Neural cell (in vitro differentiated cells): ENCODE data around the gene EXD2. TPM values are rescaled to one million over a fixed set of nuclear protein-coding genes. Genes with fewer than 3 reads are reported as not detected.

Experiments
- H2AFZ ChIP-seq: fragments of 200-600, 300-800 bp; sonication (generic), shearing (Covaris generic); 2 replicates; pipeline ENCODE4 v1.6.0; 2014; ENCODE audit warnings: low read depth, mild to moderate bottlenecking, antibody characterized with exemption, low read length, moderate library complexity
- H3F3A ChIP-seq: fragments of 200-600 bp; shearing (Covaris generic); 2 replicates; pipeline ENCODE4 v1.6.1; 2016; ENCODE audit warnings: mild to moderate bottlenecking, moderate library complexity, mixed read lengths, antibody characterized with exemption, low read length; ENCODE audit not compliant: insufficient read depth, poor library complexity, severe bottlenecking
- H3K27ac ChIP-seq: fragments of 200-600, 300-800 bp; sonication (generic), shearing (Covaris generic); 2 replicates; pipeline ENCODE4 v1.5.1; 2014; ENCODE audit warnings: mild to moderate bottlenecking, low read length, moderate library complexity
- H3K27me3 ChIP-seq: fragments of 300-800, 200-600 bp; sonication (generic), shearing (Covaris generic); 2 replicates; pipeline ENCODE4 v1.6.0; 2014; ENCODE audit warnings: mild to moderate bottlenecking, low read depth, low read length, moderate library complexity; ENCODE audit not compliant: insufficient read depth
- H3K36me3 ChIP-seq: fragments of 300-800, 200-600 bp; sonication (generic), shearing (Covaris generic); 2 replicates; pipeline ENCODE4 v1.5.1; 2014; ENCODE audit warnings: mild to moderate bottlenecking, antibody characterized with exemption, low read length, moderate library complexity; ENCODE audit not compliant: insufficient read depth
- H3K4me2 ChIP-seq: fragments of 300-800, 200-600 bp; sonication (generic), shearing (Covaris generic); 2 replicates; pipeline ENCODE4 v1.6.0; 2014; ENCODE audit warnings: mild to moderate bottlenecking, low read length
- H3K4me3 ChIP-seq: fragments of 300-800, 200-600 bp; sonication (generic), shearing (Covaris generic); 2 replicates; pipeline ENCODE4 v1.5.1; 2014; ENCODE audit warnings: mild to moderate bottlenecking, low read length, moderate library complexity
- H3K79me2 ChIP-seq: fragments of 200-600 bp; shearing (Covaris generic); replicated peaks from 2 replicates; pipeline ENCODE4 v1.6.0; 2014; ENCODE audit warnings: mild to moderate bottlenecking, low read length, moderate library complexity; ENCODE audit not compliant: insufficient read depth
- H3K9ac ChIP-seq: fragments of 300-800, 200-600 bp; sonication (generic), shearing (Covaris generic); 2 replicates; pipeline ENCODE4 v1.6.1; 2016; ENCODE audit warnings: mild to moderate bottlenecking, low read length, mixed read lengths
- H3K9me2 ChIP-seq: fragments of 200-600 bp; shearing (Covaris generic); 2 replicates; pipeline ENCODE4 v1.6.1; 2016; ENCODE audit warnings: mild to moderate bottlenecking, low read length, mixed read lengths; ENCODE audit not compliant: insufficient read depth
- H3K9me3 ChIP-seq: fragments of 200-600, 300-800 bp; sonication (generic), shearing (Covaris generic); 2 replicates; pipeline ENCODE4 v1.6.1; 2016; ENCODE audit warnings: mild to moderate bottlenecking, mixed run types, low read length, moderate library complexity, mixed read lengths
- H4K20me1 ChIP-seq: fragments of 200-600 bp; shearing (Covaris generic); 2 replicates; pipeline ENCODE4 v1.6.1; 2016; ENCODE audit warnings: mild to moderate bottlenecking, mixed run types; ENCODE audit not compliant: insufficient read depth
- CTCF ChIP-seq: fragments of 450-650 bp; IDR thresholded peaks from 2 replicates; pipeline ENCODE4 v1.5.1; 2014; ENCODE audit warnings: antibody characterized with exemption, mild to moderate bottlenecking, moderate library complexity; ENCODE audit not compliant: poor library complexity, severe bottlenecking
- EP300 ChIP-seq: fragments of 450-650 bp; conservative IDR thresholded peaks from 2 replicates; pipeline ENCODE4 v1.6.1; 2014; ENCODE audit warnings: antibody characterized with exemption, mild to moderate bottlenecking, moderate library complexity; ENCODE audit not compliant: poor library complexity, severe bottlenecking
- EZH2 ChIP-seq: fragments of 200-600, 300-800 bp; shearing (Covaris generic), sonication (generic); IDR thresholded peaks from 2 replicates; pipeline ENCODE4 v1.6.1; 2014; ENCODE audit warnings: antibody characterized with exemption, low read length, borderline replicate concordance, mild to moderate bottlenecking; ENCODE audit not compliant: insufficient read depth, poor library complexity, severe bottlenecking
- MXI1 ChIP-seq: fragments of 450-650 bp; conservative IDR thresholded peaks from 2 replicates; pipeline ENCODE4 v1.6.1; 2014; ENCODE audit warnings: antibody characterized with exemption, mild to moderate bottlenecking; ENCODE audit not compliant: poor library complexity, severe bottlenecking
- POLR2AphosphoS5 ChIP-seq: IDR thresholded peaks from 2 replicates; pipeline ENCODE4 v1.6.1; 2012
- RAD21 ChIP-seq: fragments of 450-650 bp; conservative IDR thresholded peaks from 2 replicates; pipeline ENCODE4 v1.6.1; 2014; ENCODE audit warnings: antibody characterized with exemption, mild to moderate bottlenecking, moderate library complexity
- SMC3 ChIP-seq: fragments of 450-650 bp; conservative IDR thresholded peaks from 2 replicates; pipeline ENCODE4 v1.6.1; 2014; ENCODE audit warnings: antibody characterized with exemption, mild to moderate bottlenecking, moderate library complexity; ENCODE audit not compliant: poor library complexity
- TAF1 ChIP-seq: IDR thresholded peaks from 2 replicates; pipeline ENCODE4 v1.6.1; 2012; ENCODE audit warnings: low read depth
- polyA plus RNA-seq: library from polyadenylated mRNA; depleted of rRNA; stranded (reverse); fragments of >200 nt; gene quantifications from 2 replicates; pipeline ENCODE4 v1.2.3, GENCODE V29; 2014
- TF ChIP-seq, protein P1 (sequence below): IDR thresholded peaks from 2 replicates; pipeline ENCODE4 v1.6.1; 2012; ENCODE audit warnings: borderline replicate concordance

The EXD2 gene
- polyA plus RNA-seq, 1 donor from 2014 or later: 43.3 TPM

DNA sequence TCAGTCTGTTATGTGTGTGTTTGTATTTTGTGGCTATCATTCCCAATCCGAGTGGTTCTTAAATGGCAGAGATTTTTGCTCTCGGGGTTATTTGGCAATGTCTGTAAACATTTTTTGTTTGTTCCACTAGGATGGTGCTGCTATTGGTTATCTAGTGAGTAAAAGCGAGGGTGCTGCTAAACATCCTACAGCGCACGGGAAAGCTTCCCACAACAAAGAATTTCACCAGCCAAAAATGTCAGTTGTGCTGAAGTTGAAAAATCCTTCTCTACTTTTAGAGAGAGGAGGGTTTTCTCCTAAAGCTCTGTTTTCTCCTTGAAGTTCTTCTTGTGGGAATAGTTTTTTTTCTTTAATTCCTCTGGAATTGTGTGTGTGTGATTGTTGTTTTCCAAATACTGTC is 2.4 kb downstream of the EXD2 start:
- H3K79me2 ChIP-seq: peaks cover 22% of the 10 kb centered on the region
- no peak overlapping the region for H3K4me3 ChIP-seq
- TF ChIP-seq EP300: no peak
- TF ChIP-seq POLR2AphosphoS5: no peak
- TF ChIP-seq CTCF: no peak
- no peak for TF ChIP-seq TAF1
- no peak for TF ChIP-seq EZH2
- TF ChIP-seq RAD21: no peak
- TF ChIP-seq, protein P1, sequence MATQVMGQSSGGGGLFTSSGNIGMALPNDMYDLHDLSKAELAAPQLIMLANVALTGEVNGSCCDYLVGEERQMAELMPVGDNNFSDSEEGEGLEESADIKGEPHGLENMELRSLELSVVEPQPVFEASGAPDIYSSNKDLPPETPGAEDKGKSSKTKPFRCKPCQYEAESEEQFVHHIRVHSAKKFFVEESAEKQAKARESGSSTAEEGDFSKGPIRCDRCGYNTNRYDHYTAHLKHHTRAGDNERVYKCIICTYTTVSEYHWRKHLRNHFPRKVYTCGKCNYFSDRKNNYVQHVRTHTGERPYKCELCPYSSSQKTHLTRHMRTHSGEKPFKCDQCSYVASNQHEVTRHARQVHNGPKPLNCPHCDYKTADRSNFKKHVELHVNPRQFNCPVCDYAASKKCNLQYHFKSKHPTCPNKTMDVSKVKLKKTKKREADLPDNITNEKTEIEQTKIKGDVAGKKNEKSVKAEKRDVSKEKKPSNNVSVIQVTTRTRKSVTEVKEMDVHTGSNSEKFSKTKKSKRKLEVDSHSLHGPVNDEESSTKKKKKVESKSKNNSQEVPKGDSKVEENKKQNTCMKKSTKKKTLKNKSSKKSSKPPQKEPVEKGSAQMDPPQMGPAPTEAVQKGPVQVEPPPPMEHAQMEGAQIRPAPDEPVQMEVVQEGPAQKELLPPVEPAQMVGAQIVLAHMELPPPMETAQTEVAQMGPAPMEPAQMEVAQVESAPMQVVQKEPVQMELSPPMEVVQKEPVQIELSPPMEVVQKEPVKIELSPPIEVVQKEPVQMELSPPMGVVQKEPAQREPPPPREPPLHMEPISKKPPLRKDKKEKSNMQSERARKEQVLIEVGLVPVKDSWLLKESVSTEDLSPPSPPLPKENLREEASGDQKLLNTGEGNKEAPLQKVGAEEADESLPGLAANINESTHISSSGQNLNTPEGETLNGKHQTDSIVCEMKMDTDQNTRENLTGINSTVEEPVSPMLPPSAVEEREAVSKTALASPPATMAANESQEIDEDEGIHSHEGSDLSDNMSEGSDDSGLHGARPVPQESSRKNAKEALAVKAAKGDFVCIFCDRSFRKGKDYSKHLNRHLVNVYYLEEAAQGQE: no peak
- TF ChIP-seq SMC3: no peak
- no peak for TF ChIP-seq MXI1

DNA sequence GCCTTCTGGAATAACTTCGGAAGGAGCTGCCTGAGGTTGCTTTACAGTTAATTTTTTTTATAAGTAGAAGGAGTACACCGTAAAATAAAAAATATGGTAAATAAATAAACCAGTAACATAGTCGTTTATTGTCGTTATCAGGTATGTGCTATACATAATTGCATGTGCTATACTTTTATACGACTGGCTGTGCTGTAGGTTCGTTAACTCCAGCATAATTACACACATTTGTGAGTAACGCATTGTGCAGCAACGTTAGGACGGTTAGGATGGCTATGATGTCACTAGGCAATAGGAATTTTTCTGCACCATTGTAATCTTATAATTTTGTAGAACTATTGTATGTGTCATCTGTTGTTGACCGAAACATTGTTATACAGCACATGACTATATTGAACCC is 8.5 kb downstream of the EXD2 start:
- Histone ChIP-seq H3K36me3 (peaks cover 5% of the 10 kb centered on the region), H3K4me2 (no peak overlapping the region), H3F3A (no peaks in the 10 kb centered on the region), H3K9ac (no peak overlapping the region), H3K9me3 (no peaks in the 10 kb centered on the region), H3K9me2 (no peaks in the 10 kb centered on the region), H3K79me2 (peaks cover 11% of the 10 kb centered on the region), H3K27ac (no peak overlapping the region), H3K4me3 (no peak overlapping the region), H4K20me1 (no peaks in the 10 kb centered on the region), H2AFZ (no peak overlapping the region), H3K27me3 (no peaks in the 10 kb centered on the region)
- no peak for TF ChIP-seq EP300
- TF ChIP-seq CTCF: no peak
- TF ChIP-seq, protein P1: no peak
- no peak for TF ChIP-seq TAF1
- TF ChIP-seq SMC3: no peak
- TF ChIP-seq POLR2AphosphoS5: no peak

More for the DNA sequence above, 2.4 kb downstream of the EXD2 start:
- Histone ChIP-seq H3K9ac (no peak overlapping the region), H3F3A (no peaks in the 10 kb centered on the region), H3K36me3 (no peaks in the 10 kb centered on the region), H3K4me2 (no peak overlapping the region), H3K9me3 (no peaks in the 10 kb centered on the region), H2AFZ (no peak overlapping the region), H3K27me3 (no peaks in the 10 kb centered on the region), H4K20me1 (no peaks in the 10 kb centered on the region), H3K9me2 (no peaks in the 10 kb centered on the region), H3K27ac (no peak overlapping the region)
